B cell (primary cell): ENCODE data around the gene NKX2-2.
"Not testable (repeated sequence)": the region's sequence is repeated elsewhere in the genome, so short reads cannot be mapped to it uniquely, and the experiment has no call there.

Experiments
- CTCF ChIP-seq: fragments of 200-600 bp; IDR thresholded peaks from one replicate; pipeline ENCODE4 v1.8.0; 2022; ENCODE audit warnings: antibody characterized with exemption, mild to moderate bottlenecking
- EZH2 ChIP-seq: IDR thresholded peaks from 2 replicates; pipeline ENCODE4 v1.6.1; 2012; ENCODE audit warnings: borderline replicate concordance, low read depth, mild to moderate bottlenecking, moderate library complexity, low read length; ENCODE audit not compliant: insufficient read depth, poor library complexity, severe bottlenecking

- not testable (repeated sequence) for TF ChIP-seq CTCF, EZH2
These were observed 33.7 kb downstream of the NKX2-2 start for GRCh38 chr20:21480144-21480543.
